Natural killer cell (primary cell): Measurements from ENCODE around the gene FAM53B. TPM values are rescaled to one million over a fixed set of nuclear protein-coding genes. Genes with fewer than 3 reads are reported as not detected.

Experiments used
- ATAC-seq, 3 donors: fragments of 150-1000 bp in 2 of 3; fragments of 200-7000 bp in 1 of 3; cut with Tn5 transposase; 1 replicate in 1 of 3; 2 replicates in 2 of 3; pipeline ENCODE4 v1.10.0; 2021; ENCODE audit warnings: mild to moderate bottlenecking in 2 of 3, moderate library complexity in 2 of 3
- DNase-seq, 2 donors: peaks; one replicate each; pipeline versions ENCODE4 v3.0.0 to v3.0.0-alpha.2; 2013 to 2021; ENCODE audit warnings: mixed read lengths in 1 of 2
- H3K27ac ChIP-seq: one replicate; pipeline ENCODE4 v1.5.1; 2013; ENCODE audit warnings: mild to moderate bottlenecking, low read length
- H3K27me3 ChIP-seq: one replicate; pipeline ENCODE4 v1.6.1; 2013; ENCODE audit warnings: low read length; ENCODE audit not compliant: control insufficient read depth, insufficient read depth
- H3K36me3 ChIP-seq: one replicate; pipeline ENCODE4 v1.6.1; 2013; ENCODE audit warnings: low read length; ENCODE audit not compliant: control insufficient read depth, insufficient read depth
- H3K4me1 ChIP-seq: one replicate; pipeline ENCODE4 v1.6.1; 2013; ENCODE audit warnings: low read length; ENCODE audit not compliant: control insufficient read depth, insufficient read depth
- H3K4me3 ChIP-seq: one replicate; pipeline ENCODE4 v1.5.1; 2013; ENCODE audit warnings: low read length
- H3K9me3 ChIP-seq: one replicate; pipeline ENCODE4 v1.6.1; 2013; ENCODE audit warnings: low read length; ENCODE audit not compliant: control insufficient read depth, insufficient read depth
- H3K27ac Mint-ChIP-seq, 2 donors: one replicate each; pipeline ENCODE4 v1.8.0; 2022; ENCODE audit warnings: mild to moderate bottlenecking in 2 of 2, mixed read lengths in 2 of 2, moderate library complexity in 1 of 2
- H3K27me3 Mint-ChIP-seq, 2 donors: one replicate each; pipeline ENCODE4 v1.8.0; 2022; ENCODE audit warnings: low read depth in 2 of 2, mixed read lengths in 2 of 2
- H3K36me3 Mint-ChIP-seq: one replicate; pipeline ENCODE4 v1.8.0; 2022; ENCODE audit warnings: mixed read lengths
- H3K4me1 Mint-ChIP-seq, 2 donors: one replicate each; pipeline ENCODE4 v1.8.0; 2022; ENCODE audit warnings: mixed read lengths in 2 of 2
- H3K4me3 Mint-ChIP-seq: one replicate; pipeline ENCODE4 v1.8.0; 2022; ENCODE audit warnings: mild to moderate bottlenecking, moderate library complexity, mixed read lengths
- H3K9me3 Mint-ChIP-seq, 2 donors: one replicate each; pipeline ENCODE4 v1.8.0; 2022; ENCODE audit warnings: mixed read lengths in 2 of 2
- CTCF ChIP-seq: fragments of 200-600 bp; IDR thresholded peaks from one replicate; pipeline ENCODE4 v1.8.0; 2022; ENCODE audit warnings: antibody characterized with exemption
- WGBS: methylation state at CpG from one replicate; pipeline ENCODE4 v1.1.7; 2013; ENCODE audit warnings: missing lambda C conversion rate; ENCODE audit not compliant: insufficient coverage; 5-methylcytosine and 5-hydroxymethylcytosine counted together
- intact Hi-C: fragments of 100-400 bp; cut with micrococcal nuclease; formaldehyde crosslinking; loops from one replicate; pipeline ENCODE4 v1.14.2; 2022
- total RNA-seq, 4 donors: library from RNA; stranded (reverse); fragments of 120-200 nt in 1 of 4; gene quantifications; one replicate each; pipeline versions ENCODE4 v1.2.3 to v1.2.4, GENCODE V29; 2013 to 2022

Gene FAM53B
- total RNA-seq, 3 donors from 2014 or later (not counting 1 experiment from before 2014, with no cell fraction given), result 77.4 to 172 (median 121) TPM

DNA sequence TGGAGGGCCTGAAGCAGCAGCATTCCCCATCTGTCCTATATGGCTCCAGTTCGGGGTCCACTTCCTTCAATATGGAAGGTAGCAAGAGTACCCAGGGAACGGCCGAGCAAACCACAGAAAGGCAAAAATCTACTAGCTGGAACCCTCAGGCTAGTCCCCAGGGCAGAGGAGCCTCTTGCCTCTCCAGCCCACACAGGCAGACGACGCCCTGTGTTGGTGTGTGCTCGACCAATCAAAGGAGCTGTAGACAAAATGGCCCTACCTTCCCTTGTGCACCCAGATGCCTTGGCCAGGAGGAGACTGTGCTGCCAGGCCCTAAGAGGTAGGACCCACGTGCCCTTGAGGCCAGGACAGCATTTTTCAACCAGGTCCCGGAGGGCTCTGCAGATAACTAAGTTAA lies 91.5 kb downstream of the FAM53B start:
- no peaks in the 10 kb centered on the region for H3K9me3 Mint-ChIP-seq
- peaks cover 9% of the 10 kb centered on the region for H3K36me3 ChIP-seq
- H3K4me3 ChIP-seq, result no peak overlapping the region
- ATAC-seq (no peak), DNase-seq (no peak)
- H3K4me1 Mint-ChIP-seq, result peaks cover 53 to 87% of the 10 kb centered on the region in 2 donors
- H3K9me3 ChIP-seq, result no peaks in the 10 kb centered on the region
- H3K4me3 Mint-ChIP-seq, result no peak overlapping the region
- H3K27me3 ChIP-seq, result no peaks in the 10 kb centered on the region
- no peaks in the 10 kb centered on the region for H3K36me3 Mint-ChIP-seq
- no peaks in the 10 kb centered on the region for H3K27me3 Mint-ChIP-seq
- intact Hi-C loops, result loop anchor here (10.0 kb wide), 1 partner anchor 878 kb away; no protein-coding TSS in a partner anchor
- H3K27ac ChIP-seq, result peak overlapping the region; percentile 84
- 59% methylated on average over 8 of the region's 8 CpGs for WGBS
- no peak for TF ChIP-seq CTCF
- H3K27ac Mint-ChIP-seq, result peak overlapping the region; percentile 97 to 99
- H3K4me1 ChIP-seq, result peaks cover 96% of the 10 kb centered on the region

DNA sequence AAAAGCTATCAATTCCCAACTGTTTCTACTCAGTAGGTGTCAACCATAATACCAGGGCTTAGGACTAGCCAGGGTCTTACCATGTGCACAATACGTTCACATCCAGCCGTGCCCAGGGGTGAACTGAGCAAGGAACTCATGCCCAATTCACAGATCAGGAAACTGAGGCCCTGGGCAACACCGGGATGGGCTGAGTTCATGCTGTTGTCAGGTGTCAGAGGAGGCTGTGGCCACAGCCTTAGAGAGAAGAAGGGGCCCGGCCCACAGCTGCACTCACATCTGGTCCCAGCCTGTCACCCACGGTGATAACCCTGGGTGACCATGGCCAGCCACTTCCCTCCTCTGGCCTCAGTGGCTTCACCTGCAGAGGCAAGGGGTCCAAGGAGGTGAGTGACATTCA lies 92.0 kb downstream of the FAM53B start:
- peak overlapping the region; percentile 84 for H3K27ac ChIP-seq
- no peaks in the 10 kb centered on the region for H3K36me3 Mint-ChIP-seq
- peak overlapping the region; percentile 97 to 99 for H3K27ac Mint-ChIP-seq
- ATAC-seq (no peak), DNase-seq (no peak)
- no peaks in the 10 kb centered on the region for H3K27me3 ChIP-seq
- no peaks in the 10 kb centered on the region for H3K9me3 Mint-ChIP-seq
- no peaks in the 10 kb centered on the region for H3K27me3 Mint-ChIP-seq
- peaks cover 7% of the 10 kb centered on the region for H3K36me3 ChIP-seq
- peaks cover 97% of the 10 kb centered on the region for H3K4me1 ChIP-seq
- 44% methylated on average over 5 of the region's 5 CpGs for WGBS
- no peaks in the 10 kb centered on the region for H3K9me3 ChIP-seq
- TF ChIP-seq CTCF, result no peak
- intact Hi-C loops, result loop anchor here (10.0 kb wide), 1 partner anchor 877 kb away; no protein-coding TSS in a partner anchor
- peaks cover 53 to 87% of the 10 kb centered on the region in 2 donors for H3K4me1 Mint-ChIP-seq
- H3K4me3 Mint-ChIP-seq, result peak overlapping the region; percentile 64
- H3K4me3 ChIP-seq, result no peak overlapping the region

DNA sequence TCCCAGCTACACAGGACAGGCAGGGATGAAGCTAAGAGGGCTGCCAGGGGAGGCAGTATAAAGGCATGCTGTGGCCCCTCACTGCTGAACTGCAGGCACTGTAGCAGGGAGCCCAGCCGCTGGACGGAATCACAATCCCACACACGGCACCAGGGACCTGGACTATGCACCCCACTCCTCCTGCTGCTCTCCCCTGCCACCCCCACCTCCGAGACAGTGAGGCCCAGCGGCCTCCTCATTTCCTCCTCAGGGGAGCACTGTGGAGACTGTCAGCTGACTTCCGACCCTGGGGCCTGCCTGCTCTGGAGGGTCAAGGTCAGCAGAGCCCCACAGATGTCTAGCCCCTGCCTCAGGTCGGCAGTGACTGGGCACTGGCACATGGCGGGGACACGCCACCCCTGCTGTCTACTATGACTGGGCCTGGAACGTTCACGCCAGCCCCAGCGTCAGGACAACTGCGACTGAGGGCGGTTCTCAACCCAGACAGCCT lies 92.7 kb downstream of the FAM53B start:
- no peaks in the 10 kb centered on the region for H3K27me3 Mint-ChIP-seq
- H3K4me1 ChIP-seq, result peaks cover 100% of the 10 kb centered on the region
- intact Hi-C loops, result loop anchor here (2.0 to 10.0 kb wide), 3 partner anchors 15 to 877 kb away; no protein-coding TSS in a partner anchor
- H3K27ac ChIP-seq, result peak overlapping the region; percentile 84
- peaks cover 56 to 90% of the 10 kb centered on the region in 2 donors for H3K4me1 Mint-ChIP-seq
- H3K36me3 ChIP-seq, result peaks cover 7% of the 10 kb centered on the region
- no peak for TF ChIP-seq CTCF
- DNase-seq, result peak in 1 of 2 donors; percentile 44
- H3K36me3 Mint-ChIP-seq, result no peaks in the 10 kb centered on the region
- WGBS, result 53% methylated on average over 14 of the region's 14 CpGs
- H3K9me3 ChIP-seq, result no peaks in the 10 kb centered on the region
- H3K4me3 Mint-ChIP-seq, result peak overlapping the region; percentile 90
- H3K27ac Mint-ChIP-seq, result peak overlapping the region; percentile 97 to 99
- no peak overlapping the region for H3K4me3 ChIP-seq
- no peaks in the 10 kb centered on the region for H3K9me3 Mint-ChIP-seq
- no peaks in the 10 kb centered on the region for H3K27me3 ChIP-seq
- peak in 1 of 3 donors; percentile 3 for ATAC-seq
